Fibroblast of mammary gland (primary cell): ENCODE measurements around the gene RAB3IP.
"Not testable (repeated sequence)": the region's sequence is repeated elsewhere in the genome, so short reads cannot be mapped to it uniquely, and the experiment has no call there.

Source experiments
- DNase-seq: peaks from one replicate; pipeline ENCODE4 v3.0.0-alpha.2; 2010; ENCODE audit warnings: low read depth
- H3K4me3 ChIP-seq: 2 replicates; pipeline ENCODE4 v1.5.1; 2011; ENCODE audit warnings: low read depth, mild to moderate bottlenecking, low read length, moderate library complexity; ENCODE audit not compliant: control insufficient read depth
- CTCF ChIP-seq: conservative IDR thresholded peaks from 2 replicates; pipeline ENCODE4 v1.5.1; 2011; ENCODE audit warnings: low read depth, low read length, inconsistent platforms; ENCODE audit not compliant: control insufficient read depth, insufficient read depth

The RAB3IP gene

GRCh38 chr12:69840727-69841126 is 102.1 kb downstream of the RAB3IP start:
- TF ChIP-seq CTCF: no peak

GRCh38 chr12:69843608-69844007 is 104.9 kb downstream of the RAB3IP start:
- DNase-seq: no peak

More at GRCh38 chr12:69840727-69841126, 102.1 kb downstream of the RAB3IP start:
- no peak overlapping the region for H3K4me3 ChIP-seq
- DNase-seq: no peak

DNA sequence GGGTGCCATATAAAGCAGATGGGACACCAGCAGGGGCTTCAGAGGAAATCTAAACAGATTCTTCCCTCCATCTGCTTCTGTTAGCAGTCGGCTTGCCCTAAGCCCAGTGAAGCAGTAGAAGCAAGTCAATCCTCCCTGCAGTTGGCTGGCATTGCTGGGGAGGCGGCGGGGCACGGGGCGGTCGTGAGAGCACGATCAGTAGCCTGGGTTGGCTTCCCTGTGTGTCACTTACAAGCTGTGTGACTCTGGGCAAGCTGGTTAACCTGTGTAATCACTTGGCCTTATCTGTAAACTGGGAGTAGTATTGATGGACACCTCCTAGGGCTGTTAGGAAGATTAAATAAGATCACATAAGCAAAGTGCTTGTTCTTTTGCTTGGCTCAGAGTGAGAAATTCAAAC is 105.8 kb downstream of the RAB3IP start:
- TF ChIP-seq CTCF: no peak
- H3K4me3 ChIP-seq: no peak overlapping the region
- no peak for DNase-seq

More at GRCh38 chr12:69843608-69844007, 104.9 kb downstream of the RAB3IP start:
- TF ChIP-seq CTCF: no peak
- no peak overlapping the region for H3K4me3 ChIP-seq

DNA sequence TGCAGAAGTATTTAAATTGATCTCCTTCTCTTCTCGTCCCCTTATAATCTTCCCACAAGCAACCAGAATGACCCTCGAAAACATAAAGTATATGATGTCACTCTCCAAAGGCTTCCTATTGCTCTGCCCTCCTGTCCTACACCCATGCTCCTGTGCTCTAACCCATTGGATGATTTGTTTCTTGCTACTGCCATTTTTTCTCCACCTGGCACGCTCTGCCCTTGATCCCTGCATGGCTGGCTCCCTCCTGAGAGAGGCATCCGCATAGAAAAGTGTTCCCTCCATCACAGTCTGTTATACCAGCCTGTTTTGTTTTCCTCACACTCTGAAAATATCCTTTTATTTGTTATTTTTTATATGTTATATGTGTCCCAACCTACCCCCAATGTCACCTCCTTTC is 106.2 kb downstream of the RAB3IP start:
- no peak for DNase-seq
- no peak overlapping the region for H3K4me3 ChIP-seq
- no peak for TF ChIP-seq CTCF

GRCh38 chr12:69846976-69847375 is 108.3 kb downstream of the RAB3IP start:
- no peak overlapping the region for H3K4me3 ChIP-seq
- no peak for DNase-seq
- no peak for TF ChIP-seq CTCF

GRCh38 chr12:69851976-69852375 is 113.3 kb downstream of the RAB3IP start:
- no peak for TF ChIP-seq CTCF
- no peak overlapping the region for H3K4me3 ChIP-seq
- peak; percentile 20 for DNase-seq

GRCh38 chr12:69853176-69853961 is 114.7 kb downstream of the RAB3IP start:
- not testable (repeated sequence) for DNase-seq, H3K4me3 ChIP-seq
